ENCODE data around the gene KANK2. TPM values are rescaled to one million over a fixed set of nuclear protein-coding genes. Genes with fewer than 3 reads are reported as not detected.

KANK2 gene
- 100 to 1,000 TPM; 326 to 762 (median 535) TPM for total RNA-seq

DNA sequence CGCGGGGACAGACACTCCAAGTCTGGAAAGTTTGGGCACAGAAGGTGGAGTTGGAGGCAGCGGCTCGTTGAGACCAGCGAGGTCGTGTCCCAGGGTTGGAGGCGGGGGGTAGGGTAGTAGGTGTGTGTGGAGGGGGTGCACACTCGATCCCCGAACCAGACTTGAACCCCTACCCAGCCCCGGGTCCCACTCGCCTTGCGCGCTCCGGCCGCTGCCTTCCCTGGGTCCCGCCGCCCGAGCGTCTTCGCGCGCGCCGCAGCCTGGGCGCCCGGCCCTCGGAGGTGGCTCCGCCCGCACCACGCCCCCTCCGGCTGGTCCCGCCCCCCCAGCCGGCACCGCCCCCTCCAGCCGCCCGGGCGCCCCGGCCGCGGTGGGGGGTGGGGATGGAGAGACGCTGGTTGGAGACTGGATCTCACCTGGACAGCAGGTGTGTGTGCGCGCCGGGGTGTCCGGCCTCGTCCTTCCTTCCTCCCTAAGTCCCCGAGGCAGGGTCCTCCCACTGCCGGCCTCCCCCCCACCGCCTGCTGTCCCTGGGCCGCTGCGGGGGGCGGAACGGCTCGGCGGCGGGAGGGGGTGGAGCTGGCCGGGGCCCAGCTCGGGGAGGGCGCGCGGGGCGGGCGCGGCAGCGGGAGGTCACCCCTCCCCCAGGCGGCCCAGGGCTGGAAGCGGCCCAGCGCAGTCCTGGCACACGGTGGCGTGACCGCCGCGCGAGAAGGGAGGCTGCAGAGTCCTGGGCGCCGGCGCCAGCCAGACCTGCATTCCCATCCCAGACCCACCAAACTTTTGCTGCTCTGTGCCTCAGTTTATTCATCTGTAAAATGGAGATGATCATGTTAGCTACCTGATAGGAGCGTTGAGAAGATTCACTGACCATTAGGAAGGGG lies at the start of gene KANK2:
TSS of gene KANK2 (minus strand) at position 255 of the 884 bp plus-strand sequence. CDS start 3,034 bp downstream, outside the sequence.
- H3K27me3 ChIP-seq = no peaks in the 10 kb centered on the region
- H3K4me1 ChIP-seq = peaks cover 8 to 16% of the 10 kb centered on the region in 2 donors
- intact Hi-C loops (cut with DNase I; ENCODE audit: low total_unique reads) = loop anchor here (5.0 kb wide), 1 partner anchor 35 kb away; no protein-coding TSS in a partner anchor
- peak; percentile 86 to 89 for DNase-seq
- H3K36me3 ChIP-seq = no peaks in the 10 kb centered on the region
- peak within 1 kb of the TSS; percentile 51 to 94 for H3K4me3 ChIP-seq
- peak within 1 kb of the TSS; percentile 98 to 99 for H3K27ac ChIP-seq
- H3K9me3 ChIP-seq = no peaks in the 10 kb centered on the region
- TF ChIP-seq CTCF (IDR thresholded peaks at IDR 0.05) = peak in 1 of 4 experiments; percentile 18
- TF ChIP-seq POLR2A (IDR thresholded peaks at IDR 0.05) = peak; percentile 83 to 96

GRCh38 chr19:11246941-11247340 lies 49.6 kb upstream of the KANK2 start:
- Histone ChIP-seq H3K27ac (peak overlapping the region; percentile 31 to 39), H3K4me1 (no peaks in the 10 kb centered on the region), H3K9me3 (no peaks in the 10 kb centered on the region), H3K36me3 (no peaks in the 10 kb centered on the region), H3K27me3 (no peaks in the 10 kb centered on the region), H3K4me3 (no peak overlapping the region)
- intact Hi-C loops (cut with DNase I; ENCODE audit: low total_unique reads) = no loop called here
- TF ChIP-seq POLR2A (IDR thresholded peaks at IDR 0.05) (no peak), CTCF (IDR thresholded peaks at IDR 0.05) (no peak)
- no peak for DNase-seq

- H3K4me3 ChIP-seq = no peak overlapping the region
- TF ChIP-seq CTCF (IDR thresholded peaks at IDR 0.05) = no peak
- no peak for TF ChIP-seq POLR2A (IDR thresholded peaks at IDR 0.05)
- intact Hi-C loops (cut with DNase I; ENCODE audit: low total_unique reads) = no loop called here
- H3K27me3 ChIP-seq = no peaks in the 10 kb centered on the region
- H3K36me3 ChIP-seq = no peaks in the 10 kb centered on the region
- H3K27ac ChIP-seq = no peak overlapping the region
- no peaks in the 10 kb centered on the region for H3K9me3 ChIP-seq
- H3K4me1 ChIP-seq = no peaks in the 10 kb centered on the region
- DNase-seq = no peak
Measured at GRCh38 chr19:11244846-11245589, 47.7 kb upstream of the KANK2 start.

DNA sequence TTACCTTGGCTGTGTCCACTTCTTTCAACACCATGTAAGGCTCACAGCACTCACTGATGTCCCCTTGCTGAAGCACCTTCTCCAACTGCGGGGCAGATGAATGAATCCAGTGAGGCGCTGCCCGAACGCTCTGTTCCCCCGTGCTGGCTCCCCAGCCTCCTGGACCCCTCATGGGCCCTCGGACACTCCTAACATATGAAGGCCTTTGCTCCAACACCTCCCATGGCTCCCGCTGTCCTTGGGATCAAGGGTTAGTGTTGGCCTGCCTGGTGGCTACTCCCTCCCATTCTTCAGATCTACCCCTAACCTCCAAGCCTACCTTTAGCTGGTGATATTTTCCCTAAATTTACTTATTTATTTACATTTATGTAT lies 46.4 kb upstream of the KANK2 start:
- no peak overlapping the region for H3K4me3 ChIP-seq
- DNase-seq = no peak
- H3K27me3 ChIP-seq = no peaks in the 10 kb centered on the region
- intact Hi-C loops (cut with DNase I; ENCODE audit: low total_unique reads) = no loop called here
- H3K36me3 ChIP-seq = no peaks in the 10 kb centered on the region
- H3K9me3 ChIP-seq = peaks cover 0 to 8% of the 10 kb centered on the region in 2 donors
- peak overlapping the region in 1 of 2 donors; percentile 53 for H3K27ac ChIP-seq
- no peak for TF ChIP-seq POLR2A (IDR thresholded peaks at IDR 0.05)
- no peak for TF ChIP-seq CTCF (IDR thresholded peaks at IDR 0.05)
- no peaks in the 10 kb centered on the region for H3K4me1 ChIP-seq

All from uterus (tissue), 4 donors.